Measurements from ENCODE around the gene GABRA4. TPM values are rescaled to one million over a fixed set of nuclear protein-coding genes. Genes with fewer than 3 reads are reported as not detected.

Gene GABRA4
- total RNA-seq, 3 donors from 2014 or later: 0.32 to 0.99 TPM; not detected in 1

DNA sequence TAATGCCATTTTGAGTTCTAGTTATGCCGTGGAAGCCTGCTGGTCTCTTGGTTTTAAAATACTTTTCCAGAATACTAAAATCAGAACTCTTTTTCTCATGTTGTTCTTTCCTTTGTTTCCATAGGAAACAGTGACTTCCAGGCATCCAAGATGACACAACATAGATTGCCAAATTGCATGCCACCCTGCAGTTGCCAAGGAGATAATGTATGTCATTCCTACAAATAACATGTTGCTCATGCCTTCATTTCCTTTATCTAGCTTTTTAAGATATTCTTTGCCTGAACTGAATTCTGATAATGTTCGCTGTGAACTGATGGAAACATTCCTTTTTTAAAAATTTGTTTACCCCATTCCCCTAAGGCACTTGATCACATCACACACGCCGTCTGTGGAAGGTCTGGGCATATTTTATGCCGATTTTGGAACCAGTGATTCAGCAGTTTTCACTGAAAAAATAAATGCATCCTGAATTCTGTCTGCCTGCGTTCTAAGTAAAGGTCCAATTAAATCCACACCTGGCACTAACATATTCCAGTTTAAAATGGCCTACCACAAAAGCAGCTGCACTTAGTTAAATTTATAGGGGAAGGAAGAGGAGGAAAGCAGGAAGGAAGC lies 46.4 kb downstream of the GABRA4 start:
- TF ChIP-seq, protein P1, sequence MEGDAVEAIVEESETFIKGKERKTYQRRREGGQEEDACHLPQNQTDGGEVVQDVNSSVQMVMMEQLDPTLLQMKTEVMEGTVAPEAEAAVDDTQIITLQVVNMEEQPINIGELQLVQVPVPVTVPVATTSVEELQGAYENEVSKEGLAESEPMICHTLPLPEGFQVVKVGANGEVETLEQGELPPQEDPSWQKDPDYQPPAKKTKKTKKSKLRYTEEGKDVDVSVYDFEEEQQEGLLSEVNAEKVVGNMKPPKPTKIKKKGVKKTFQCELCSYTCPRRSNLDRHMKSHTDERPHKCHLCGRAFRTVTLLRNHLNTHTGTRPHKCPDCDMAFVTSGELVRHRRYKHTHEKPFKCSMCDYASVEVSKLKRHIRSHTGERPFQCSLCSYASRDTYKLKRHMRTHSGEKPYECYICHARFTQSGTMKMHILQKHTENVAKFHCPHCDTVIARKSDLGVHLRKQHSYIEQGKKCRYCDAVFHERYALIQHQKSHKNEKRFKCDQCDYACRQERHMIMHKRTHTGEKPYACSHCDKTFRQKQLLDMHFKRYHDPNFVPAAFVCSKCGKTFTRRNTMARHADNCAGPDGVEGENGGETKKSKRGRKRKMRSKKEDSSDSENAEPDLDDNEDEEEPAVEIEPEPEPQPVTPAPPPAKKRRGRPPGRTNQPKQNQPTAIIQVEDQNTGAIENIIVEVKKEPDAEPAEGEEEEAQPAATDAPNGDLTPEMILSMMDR (IDR thresholded peaks at IDR 0.05): no peak
- no peak for DNase-seq
- intact Hi-C loops (cut with DNase I, micrococcal nuclease): no loop called here
- no peak for ATAC-seq
- Histone ChIP-seq H3K9me3 (no peaks in the 10 kb centered on the region), H3K4me1 (ENCODE audit: low read depth) (no peaks in the 10 kb centered on the region), H3K36me3 (ENCODE audit: low read depth) (no peaks in the 10 kb centered on the region), H3K4me3 (no peak overlapping the region)

DNA sequence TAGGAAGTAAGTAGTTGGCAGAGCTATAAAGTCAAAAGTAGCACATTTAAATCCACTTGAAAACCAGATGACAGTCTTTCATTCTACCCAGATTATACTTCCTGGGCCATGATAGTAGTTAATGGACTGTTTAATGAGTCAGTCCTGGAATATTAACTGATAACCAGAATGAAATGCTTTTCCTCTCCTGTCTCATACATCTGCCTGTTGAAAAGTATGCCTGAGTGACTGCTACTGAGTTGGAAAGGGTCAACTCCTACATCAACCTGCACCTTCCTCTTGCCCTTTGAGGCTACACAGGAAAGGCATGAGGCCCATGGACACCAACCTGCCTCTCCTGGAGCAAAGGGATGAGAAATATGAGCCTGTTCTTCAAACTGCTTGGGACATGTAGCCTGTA lies 48.3 kb downstream of the GABRA4 start:
- ATAC-seq: no peak
- intact Hi-C loops (cut with DNase I, micrococcal nuclease): no loop called here
- Histone ChIP-seq H3K9me3 (no peaks in the 10 kb centered on the region), H3K4me3 (no peak overlapping the region), H3K4me1 (ENCODE audit: low read depth) (no peaks in the 10 kb centered on the region), H3K36me3 (ENCODE audit: low read depth) (no peaks in the 10 kb centered on the region)
- no peak for DNase-seq
- TF ChIP-seq, protein P1 (IDR thresholded peaks at IDR 0.05): no peak

DNA sequence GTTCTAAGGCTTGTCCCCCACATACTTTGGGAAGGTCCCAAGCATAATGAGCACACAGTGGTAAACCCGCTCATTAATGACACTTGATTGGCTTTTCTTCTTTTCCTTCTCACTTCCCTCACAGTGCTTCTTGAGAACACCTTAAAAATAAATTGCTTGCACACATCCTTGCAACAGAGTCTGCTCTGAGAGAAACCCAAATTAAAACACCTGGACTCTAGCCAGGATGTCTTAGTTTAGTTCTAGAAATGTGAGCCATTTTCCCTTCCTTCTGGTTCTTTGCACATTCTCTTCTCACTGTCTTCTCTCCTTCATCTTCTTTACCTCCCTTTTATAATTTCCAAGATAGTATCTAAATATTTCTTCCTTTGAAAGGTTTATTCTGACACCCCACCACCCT lies 49.0 kb downstream of the GABRA4 start:
- DNase-seq: no peak
- H3K4me1 ChIP-seq (ENCODE audit: low read depth): no peaks in the 10 kb centered on the region
- no peak overlapping the region for H3K4me3 ChIP-seq
- intact Hi-C loops (cut with DNase I, micrococcal nuclease): no loop called here
- no peaks in the 10 kb centered on the region for H3K9me3 ChIP-seq
- no peak for ATAC-seq
- TF ChIP-seq, protein P1 (IDR thresholded peaks at IDR 0.05): no peak
- no peaks in the 10 kb centered on the region for H3K36me3 ChIP-seq (ENCODE audit: low read depth)

DNA sequence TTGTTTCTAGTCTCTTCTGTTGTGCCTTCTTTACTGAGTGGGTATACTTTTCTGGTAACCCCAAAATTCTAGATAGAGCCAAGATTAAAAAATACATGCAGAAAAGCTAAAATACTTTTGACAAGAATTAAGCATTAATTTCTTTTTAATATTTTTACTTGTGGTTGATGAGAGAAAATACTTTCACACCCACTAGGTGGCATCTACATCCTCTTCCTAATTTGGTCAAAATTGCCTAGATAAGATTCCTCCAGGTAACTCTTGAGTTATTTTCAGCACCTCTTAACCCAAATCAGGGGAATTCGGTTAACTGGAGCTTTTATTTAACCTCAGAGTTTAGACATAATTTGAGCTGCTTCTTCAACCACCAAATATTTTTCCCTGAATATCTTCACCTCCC lies 55.9 kb downstream of the GABRA4 start:
- TF ChIP-seq, protein P1 (IDR thresholded peaks at IDR 0.05): no peak
- intact Hi-C loops (cut with DNase I, micrococcal nuclease): no loop called here
- ATAC-seq: no peak
- DNase-seq: no peak
- no peaks in the 10 kb centered on the region for H3K4me1 ChIP-seq (ENCODE audit: low read depth)
- no peak overlapping the region for H3K4me3 ChIP-seq
- H3K9me3 ChIP-seq: no peaks in the 10 kb centered on the region
- no peaks in the 10 kb centered on the region for H3K36me3 ChIP-seq (ENCODE audit: low read depth)

DNA sequence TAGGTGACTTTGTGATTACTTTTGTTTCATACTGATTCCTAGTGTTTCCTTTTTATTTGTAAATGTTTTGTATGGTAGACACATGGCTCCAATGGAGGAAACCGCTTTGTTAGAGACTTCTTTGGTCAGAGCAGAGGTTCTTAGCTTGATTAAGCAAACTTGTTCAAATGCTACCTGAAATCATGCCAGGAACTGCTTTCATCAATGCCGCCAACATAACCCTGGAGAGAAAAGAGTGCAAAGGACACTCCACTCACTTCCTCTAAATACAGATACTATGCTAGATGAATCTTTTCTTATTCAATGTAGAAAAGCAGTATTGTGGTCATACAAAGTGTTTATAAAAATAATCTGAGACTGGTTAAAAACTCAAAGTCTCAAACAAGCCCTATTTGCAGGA lies 58.7 kb downstream of the GABRA4 start:
- intact Hi-C loops (cut with DNase I, micrococcal nuclease): no loop called here

More for the DNA sequence above, 58.7 kb downstream of the GABRA4 start:
- TF ChIP-seq, protein P1 (IDR thresholded peaks at IDR 0.05): no peak
- Histone ChIP-seq H3K4me1 (ENCODE audit: low read depth) (no peaks in the 10 kb centered on the region), H3K4me3 (no peak overlapping the region), H3K9me3 (no peaks in the 10 kb centered on the region), H3K36me3 (ENCODE audit: low read depth) (no peaks in the 10 kb centered on the region)
- peak; percentile 78 for ATAC-seq
- peak in 1 of 3 donors; percentile 70 for DNase-seq
